Ammon's horn (tissue), 1 donor: ENCODE data around the gene KAZN.
"Not testable (repeated sequence)": the region's sequence is repeated elsewhere in the genome, so short reads cannot be mapped to it uniquely, and the experiment has no call there.

Experiments used
- DNase-seq: peaks from one replicate; pipeline ENCODE4 v3.0.0-alpha.2; 2016; ENCODE audit warnings: low spot score

The KAZN gene

GRCh38 chr1:14598498-14599182 is at the start of gene KAZN:
Gene KAZN (plus strand): TSS chr1:14598685.
- peak; percentile 57 for DNase-seq

DNA sequence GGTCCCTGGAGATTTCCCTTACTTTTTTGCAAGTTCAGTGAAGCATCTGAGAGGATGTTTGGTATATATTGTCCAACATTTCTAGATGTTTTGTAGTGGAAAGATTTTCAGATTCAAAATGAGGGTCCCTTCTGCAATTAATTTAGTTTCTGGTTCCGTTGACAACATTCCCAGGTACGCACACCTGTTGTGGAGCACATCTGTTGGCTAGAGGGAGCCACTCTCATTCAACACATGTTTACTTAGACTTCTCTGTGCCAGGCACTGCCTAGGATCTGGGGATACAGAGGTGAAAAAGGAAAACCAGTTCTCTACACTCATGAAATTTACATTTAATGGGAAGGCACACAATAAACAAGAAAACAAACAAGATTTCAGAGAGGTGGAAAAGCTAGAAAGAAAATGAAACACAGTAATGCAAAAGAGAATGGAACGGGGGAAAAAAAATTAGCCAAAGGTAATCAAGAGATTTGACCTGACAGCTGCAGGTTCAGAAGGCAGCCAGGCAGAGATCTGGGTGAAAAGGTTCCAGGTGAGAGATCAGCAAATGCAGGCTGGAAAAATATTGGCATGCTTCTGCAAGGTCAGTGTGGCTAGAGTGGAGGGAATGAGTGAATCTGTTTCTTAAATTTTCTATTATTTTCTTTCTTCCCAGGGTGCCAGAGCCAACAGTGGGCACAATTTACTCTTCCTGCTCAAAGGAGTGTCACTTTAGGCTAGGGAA is 48.4 kb upstream of the KAZN start:
- DNase-seq, result no peak

DNA sequence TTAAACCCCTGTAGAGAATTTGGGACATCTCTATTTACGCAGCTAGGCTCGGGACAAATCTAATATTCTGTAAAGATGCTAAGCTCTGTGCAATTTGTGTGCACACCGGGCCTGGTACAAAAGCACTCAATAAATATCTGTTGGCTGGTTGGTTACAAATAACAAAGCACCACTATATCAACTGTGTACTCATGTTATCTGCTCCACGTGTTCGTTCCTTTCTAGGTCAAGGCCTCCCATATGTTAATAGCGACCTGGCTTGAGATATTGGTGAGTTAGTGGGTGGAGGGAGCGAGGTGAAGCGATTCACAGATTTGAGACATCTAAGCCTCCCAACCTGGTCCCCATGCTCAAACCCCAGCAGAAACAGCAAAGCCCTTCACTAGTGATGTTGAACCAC is 47.1 kb upstream of the KAZN start:
- no peak for DNase-seq

GRCh38 chr1:14552246-14552965 is 46.1 kb upstream of the KAZN start:
- DNase-seq, result peak; percentile 52

DNA sequence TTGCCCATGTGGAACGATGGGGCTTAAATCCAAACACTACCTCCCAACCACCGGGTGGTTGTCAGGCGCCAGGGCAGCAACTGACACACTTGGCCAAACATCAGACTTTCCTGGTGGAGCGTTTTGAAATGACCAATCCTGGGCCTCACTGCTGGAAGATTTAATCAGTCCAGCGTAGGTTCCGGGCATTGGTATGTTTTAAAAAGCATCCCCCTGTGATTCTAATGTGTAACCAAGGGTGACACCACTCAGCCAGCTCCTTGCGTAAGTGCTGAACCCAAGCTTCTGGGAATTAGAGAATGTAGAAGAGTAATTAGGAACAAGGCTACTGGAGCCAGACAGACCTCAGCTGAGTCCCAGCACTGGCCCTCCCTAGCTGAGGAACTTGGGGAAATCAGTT is 44.8 kb upstream of the KAZN start:
- peak; percentile 4 for DNase-seq

- no peak for DNase-seq
Observed at GRCh38 chr1:14555091-14555490, 43.4 kb upstream of the KAZN start.

GRCh38 chr1:14561014-14561693 is 37.3 kb upstream of the KAZN start:
- DNase-seq, result no peak

DNA sequence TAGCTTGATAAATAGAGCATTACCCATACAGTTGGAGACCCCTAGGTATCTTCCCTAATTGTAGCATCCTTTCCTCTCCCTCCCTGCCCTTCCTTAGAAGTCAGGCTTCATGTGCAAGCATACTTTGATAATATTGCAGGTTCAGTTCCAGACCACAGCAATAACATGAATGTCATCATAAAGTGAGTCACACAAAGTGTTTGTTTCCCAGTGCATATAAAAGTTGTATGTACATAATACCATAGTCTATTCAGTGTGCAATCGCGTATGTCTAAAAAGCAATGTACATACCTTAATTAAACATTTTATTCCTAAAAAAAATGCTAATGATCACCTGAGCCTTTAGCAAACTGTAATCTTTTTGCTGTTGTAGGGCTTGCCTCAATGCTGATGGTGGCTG is 33.4 kb upstream of the KAZN start:
- no peak for DNase-seq

- no peak for DNase-seq
Observed at GRCh38 chr1:14567056-14567455, 31.4 kb upstream of the KAZN start.

DNA sequence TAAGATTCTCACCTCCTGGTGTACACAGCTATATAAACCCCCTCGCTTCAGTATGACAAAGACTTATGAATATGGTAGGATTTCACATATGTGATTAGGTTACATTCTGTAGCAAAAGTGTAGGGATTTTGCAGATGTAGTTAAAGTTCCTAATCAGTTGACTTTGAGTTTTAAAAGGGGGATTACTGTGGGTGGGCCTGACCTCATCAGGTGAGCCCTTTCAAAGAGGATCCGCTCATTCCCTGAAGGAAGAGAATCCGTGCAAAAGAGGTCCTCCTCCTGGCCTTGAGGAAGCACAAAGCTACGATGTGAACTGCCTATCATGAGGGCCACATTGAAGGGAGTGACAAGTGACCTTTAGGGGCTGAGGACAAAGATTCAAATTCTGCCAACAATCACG is 30.6 kb upstream of the KAZN start:
- DNase-seq, result no peak

DNA sequence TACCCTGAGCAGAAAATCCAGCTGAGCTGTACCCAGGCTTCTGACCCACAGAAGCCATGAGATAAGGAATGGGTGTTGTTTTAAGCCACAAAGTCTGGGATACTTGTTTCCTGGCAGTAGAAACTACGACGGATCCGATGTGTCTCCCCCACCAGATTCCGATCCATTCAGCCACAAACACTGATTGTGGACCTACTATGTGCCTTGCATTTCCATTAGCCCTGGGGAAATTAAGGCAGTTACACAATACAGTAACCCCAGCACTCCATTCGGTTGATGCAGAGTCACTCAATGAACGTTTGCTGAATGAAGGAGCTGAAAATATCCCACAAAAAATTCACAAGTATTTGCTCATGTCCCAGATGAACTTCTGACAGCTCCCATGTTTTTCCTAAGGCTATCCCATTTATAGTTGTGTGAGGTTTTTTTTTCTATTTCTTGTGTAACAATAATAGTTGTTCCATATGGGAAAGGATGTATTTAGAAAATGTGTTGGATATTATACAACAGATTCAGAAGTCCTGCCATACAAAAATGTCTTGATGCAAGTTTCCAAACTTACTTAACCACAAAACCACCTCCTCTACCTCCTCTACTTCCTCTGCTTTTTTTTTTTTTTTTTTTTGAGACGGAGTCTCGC is 29.6 kb upstream of the KAZN start:
- no peak for DNase-seq

GRCh38 chr1:14570514-14570913 is 28.0 kb upstream of the KAZN start:
- no peak for DNase-seq

- DNase-seq, result peak; percentile 29
Observed at GRCh38 chr1:14571810-14572767, 26.4 kb upstream of the KAZN start.

DNA sequence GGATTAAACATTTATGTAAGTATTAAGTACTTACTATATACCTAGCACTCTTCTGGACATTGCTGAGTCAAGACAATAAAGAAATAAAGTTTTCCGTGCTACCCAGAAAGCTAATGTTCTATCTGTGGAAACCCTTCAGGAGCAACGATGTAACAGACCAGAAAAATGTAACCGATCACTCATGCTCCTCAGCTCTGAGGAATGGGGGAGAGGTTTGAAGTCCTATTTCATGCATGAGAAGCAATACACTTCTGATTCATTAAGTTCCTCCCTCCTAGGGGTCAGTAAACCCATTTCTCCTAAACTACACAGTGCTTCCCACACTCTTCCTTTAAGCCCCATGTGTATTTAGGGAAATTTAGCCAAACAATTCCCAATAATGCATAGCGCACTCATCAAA is 25.6 kb upstream of the KAZN start:
- no peak for DNase-seq

DNA sequence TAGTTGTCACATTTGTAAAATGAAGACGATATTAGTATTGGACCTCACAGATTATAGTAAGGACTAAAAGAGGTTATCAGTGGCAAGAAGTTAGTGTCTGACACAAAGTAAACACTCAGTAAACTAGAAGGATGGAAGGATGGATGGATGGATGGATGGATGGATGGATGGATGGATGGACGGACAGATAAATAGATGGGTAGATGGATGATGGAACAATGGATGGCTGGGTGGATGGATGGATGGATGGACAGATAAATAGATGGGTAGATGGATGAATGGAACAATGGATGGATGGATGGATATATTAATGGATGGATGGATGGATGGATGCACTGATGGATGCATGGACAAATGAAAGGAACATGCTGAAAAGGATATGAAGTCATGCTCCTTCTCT is 22.3 kb upstream of the KAZN start:
- no peak for DNase-seq

DNA sequence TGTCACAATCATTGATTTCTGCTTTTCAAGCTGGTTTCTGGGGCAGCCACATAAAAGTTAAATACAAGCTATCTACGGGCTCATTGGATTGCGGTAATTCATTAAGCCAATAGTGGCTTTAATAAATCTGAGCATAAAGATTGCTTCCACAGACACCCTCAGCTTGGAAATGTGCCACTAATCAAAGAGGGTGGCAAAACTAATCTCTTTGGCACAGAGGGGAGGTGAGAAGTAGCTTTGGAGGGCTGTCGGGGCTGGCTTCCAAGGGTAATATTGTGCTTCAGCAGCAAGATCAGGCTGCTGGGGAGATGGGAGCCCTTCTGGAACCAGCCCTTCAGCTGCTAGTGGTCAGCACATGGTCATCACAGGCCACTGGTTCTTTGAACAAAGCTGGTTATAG is 21.2 kb upstream of the KAZN start:
- DNase-seq, result no peak

DNA sequence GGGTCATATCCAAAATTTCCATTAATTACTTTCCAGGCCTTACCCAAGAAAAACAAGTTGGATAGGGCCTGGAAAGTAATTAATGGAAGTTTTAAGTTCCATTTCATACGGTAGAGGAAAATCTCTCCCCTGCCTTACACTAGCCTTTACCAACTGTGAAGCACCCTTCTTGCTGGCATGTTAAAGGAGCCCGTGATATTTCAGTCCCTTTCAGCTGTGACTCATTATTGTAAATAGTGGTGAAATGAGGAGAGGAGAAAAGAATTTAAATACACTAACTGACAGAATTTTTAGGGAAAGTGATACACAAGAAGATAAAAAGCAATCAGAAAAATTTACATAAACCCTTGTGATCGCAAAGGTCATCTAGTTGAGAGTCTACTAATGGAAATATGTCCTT is 20.3 kb upstream of the KAZN start:
- no peak for DNase-seq

DNA sequence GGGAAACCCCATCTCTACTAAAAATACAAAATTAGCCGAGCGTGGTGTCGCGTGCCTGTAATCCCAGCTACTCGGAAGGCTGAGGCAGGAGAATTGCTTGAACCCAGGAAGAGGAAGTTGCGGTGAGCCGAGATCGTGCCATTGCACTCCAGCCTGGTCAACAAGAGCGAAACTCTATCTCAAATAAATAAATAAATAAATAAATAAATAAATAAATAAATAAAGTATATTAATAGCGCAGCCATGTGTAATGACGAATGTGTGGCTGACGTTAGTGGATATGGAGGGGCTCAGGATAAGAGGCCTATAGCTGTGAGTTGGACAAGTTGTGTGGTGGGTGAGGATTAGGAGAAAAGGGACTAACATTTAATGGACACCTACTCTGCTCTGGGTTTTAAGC is 18.2 kb upstream of the KAZN start:
- DNase-seq, result not testable (repeated sequence)

- no peak for DNase-seq
Observed at GRCh38 chr1:14580986-14581385, 17.5 kb upstream of the KAZN start.

- no peak for DNase-seq
Observed at GRCh38 chr1:14583788-14584187, 14.7 kb upstream of the KAZN start.

DNA sequence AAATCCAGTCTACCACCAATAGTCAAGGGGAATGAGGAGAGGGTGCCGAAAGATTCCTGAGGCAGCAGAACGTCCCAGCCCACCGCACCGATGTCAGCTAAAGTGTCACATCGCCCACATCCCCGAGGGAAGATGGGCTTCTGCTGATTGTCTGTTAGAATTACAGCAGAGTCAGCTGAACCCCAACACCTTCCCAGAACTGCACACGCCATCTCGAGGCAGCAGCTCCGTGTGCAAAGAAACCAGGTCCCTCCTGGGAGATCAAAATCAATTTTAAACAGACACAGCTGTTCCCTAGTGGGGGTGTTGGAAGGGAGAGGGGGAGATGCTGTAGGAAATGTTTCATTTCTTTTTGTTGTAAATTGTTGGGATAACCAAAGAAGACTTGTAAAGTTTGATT is 12.8 kb upstream of the KAZN start:
- no peak for DNase-seq
